Neural cell (in vitro differentiated cells): ENCODE measurements around the gene COLEC12. TPM values are rescaled to one million over a fixed set of nuclear protein-coding genes. Genes with fewer than 3 reads are reported as not detected.

Source experiments
- H2AFZ ChIP-seq: fragments of 200-600, 300-800 bp; sonication (generic), shearing (Covaris generic); 2 replicates; pipeline ENCODE4 v1.6.0; 2014; ENCODE audit warnings: low read depth, mild to moderate bottlenecking, antibody characterized with exemption, low read length, moderate library complexity
- H3F3A ChIP-seq: fragments of 200-600 bp; shearing (Covaris generic); 2 replicates; pipeline ENCODE4 v1.6.1; 2016; ENCODE audit warnings: mild to moderate bottlenecking, moderate library complexity, mixed read lengths, antibody characterized with exemption, low read length; ENCODE audit not compliant: insufficient read depth, poor library complexity, severe bottlenecking
- H3K27ac ChIP-seq: fragments of 200-600, 300-800 bp; sonication (generic), shearing (Covaris generic); 2 replicates; pipeline ENCODE4 v1.5.1; 2014; ENCODE audit warnings: mild to moderate bottlenecking, low read length, moderate library complexity
- H3K27me3 ChIP-seq: fragments of 300-800, 200-600 bp; sonication (generic), shearing (Covaris generic); 2 replicates; pipeline ENCODE4 v1.6.0; 2014; ENCODE audit warnings: mild to moderate bottlenecking, low read depth, low read length, moderate library complexity; ENCODE audit not compliant: insufficient read depth
- H3K36me3 ChIP-seq: fragments of 300-800, 200-600 bp; sonication (generic), shearing (Covaris generic); 2 replicates; pipeline ENCODE4 v1.5.1; 2014; ENCODE audit warnings: mild to moderate bottlenecking, antibody characterized with exemption, low read length, moderate library complexity; ENCODE audit not compliant: insufficient read depth
- H3K4me2 ChIP-seq: fragments of 300-800, 200-600 bp; sonication (generic), shearing (Covaris generic); 2 replicates; pipeline ENCODE4 v1.6.0; 2014; ENCODE audit warnings: mild to moderate bottlenecking, low read length
- H3K4me3 ChIP-seq: fragments of 300-800, 200-600 bp; sonication (generic), shearing (Covaris generic); 2 replicates; pipeline ENCODE4 v1.5.1; 2014; ENCODE audit warnings: mild to moderate bottlenecking, low read length, moderate library complexity
- H3K79me2 ChIP-seq: fragments of 200-600 bp; shearing (Covaris generic); replicated peaks from 2 replicates; pipeline ENCODE4 v1.6.0; 2014; ENCODE audit warnings: mild to moderate bottlenecking, low read length, moderate library complexity; ENCODE audit not compliant: insufficient read depth
- H3K9ac ChIP-seq: fragments of 300-800, 200-600 bp; sonication (generic), shearing (Covaris generic); 2 replicates; pipeline ENCODE4 v1.6.1; 2016; ENCODE audit warnings: mild to moderate bottlenecking, low read length, mixed read lengths
- H3K9me2 ChIP-seq: fragments of 200-600 bp; shearing (Covaris generic); 2 replicates; pipeline ENCODE4 v1.6.1; 2016; ENCODE audit warnings: mild to moderate bottlenecking, low read length, mixed read lengths; ENCODE audit not compliant: insufficient read depth
- H3K9me3 ChIP-seq: fragments of 200-600, 300-800 bp; sonication (generic), shearing (Covaris generic); 2 replicates; pipeline ENCODE4 v1.6.1; 2016; ENCODE audit warnings: mild to moderate bottlenecking, mixed run types, low read length, moderate library complexity, mixed read lengths
- H4K20me1 ChIP-seq: fragments of 200-600 bp; shearing (Covaris generic); 2 replicates; pipeline ENCODE4 v1.6.1; 2016; ENCODE audit warnings: mild to moderate bottlenecking, mixed run types; ENCODE audit not compliant: insufficient read depth
- EP300 ChIP-seq: fragments of 450-650 bp; conservative IDR thresholded peaks from 2 replicates; pipeline ENCODE4 v1.6.1; 2014; ENCODE audit warnings: antibody characterized with exemption, mild to moderate bottlenecking, moderate library complexity; ENCODE audit not compliant: poor library complexity, severe bottlenecking
- EZH2 ChIP-seq: fragments of 200-600, 300-800 bp; shearing (Covaris generic), sonication (generic); IDR thresholded peaks from 2 replicates; pipeline ENCODE4 v1.6.1; 2014; ENCODE audit warnings: antibody characterized with exemption, low read length, borderline replicate concordance, mild to moderate bottlenecking; ENCODE audit not compliant: insufficient read depth, poor library complexity, severe bottlenecking
- MXI1 ChIP-seq: fragments of 450-650 bp; conservative IDR thresholded peaks from 2 replicates; pipeline ENCODE4 v1.6.1; 2014; ENCODE audit warnings: antibody characterized with exemption, mild to moderate bottlenecking; ENCODE audit not compliant: poor library complexity, severe bottlenecking
- POLR2AphosphoS5 ChIP-seq: IDR thresholded peaks from 2 replicates; pipeline ENCODE4 v1.6.1; 2012
- RAD21 ChIP-seq: fragments of 450-650 bp; conservative IDR thresholded peaks from 2 replicates; pipeline ENCODE4 v1.6.1; 2014; ENCODE audit warnings: antibody characterized with exemption, mild to moderate bottlenecking, moderate library complexity
- SMC3 ChIP-seq: fragments of 450-650 bp; conservative IDR thresholded peaks from 2 replicates; pipeline ENCODE4 v1.6.1; 2014; ENCODE audit warnings: antibody characterized with exemption, mild to moderate bottlenecking, moderate library complexity; ENCODE audit not compliant: poor library complexity
- TAF1 ChIP-seq: IDR thresholded peaks from 2 replicates; pipeline ENCODE4 v1.6.1; 2012; ENCODE audit warnings: low read depth
- polyA plus RNA-seq: library from polyadenylated mRNA; depleted of rRNA; stranded (reverse); fragments of >200 nt; gene quantifications from 2 replicates; pipeline ENCODE4 v1.2.3, GENCODE V29; 2014
- TF ChIP-seq, protein P1 (sequence below): IDR thresholded peaks from 2 replicates; pipeline ENCODE4 v1.6.1; 2012; ENCODE audit warnings: borderline replicate concordance
- TF ChIP-seq, protein P2 (sequence below): fragments of 450-650 bp; IDR thresholded peaks from 2 replicates; pipeline ENCODE4 v1.5.1; 2014; ENCODE audit warnings: antibody characterized with exemption, mild to moderate bottlenecking, moderate library complexity; ENCODE audit not compliant: poor library complexity, severe bottlenecking

The COLEC12 gene
- polyA plus RNA-seq, 1 donor from 2014 or later: 0.42 TPM

DNA sequence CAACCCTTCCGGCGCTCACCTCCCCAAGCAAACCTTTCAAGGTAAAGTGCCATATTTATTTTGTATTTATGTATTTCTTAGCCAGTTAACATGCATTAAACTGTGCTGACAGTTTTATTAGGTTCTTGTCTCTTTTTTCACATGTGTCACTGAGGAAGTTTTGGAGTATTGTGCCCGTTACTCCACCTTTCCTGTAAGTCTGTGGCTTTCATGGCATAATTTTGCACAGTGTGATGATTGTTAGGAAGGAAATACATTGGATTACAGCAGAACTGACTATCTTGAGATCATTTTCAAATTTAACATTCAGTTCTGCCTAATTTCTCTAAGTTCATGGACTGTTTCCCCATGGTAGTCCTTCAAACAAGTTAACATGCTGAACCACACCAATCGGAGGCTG is 67.7 kb downstream of the COLEC12 start:
- Histone ChIP-seq H2AFZ (no peak overlapping the region), H3K4me2 (no peak overlapping the region)
- TF ChIP-seq RAD21 (no peak), EP300 (no peak), POLR2AphosphoS5 (no peak), TAF1 (no peak), MXI1 (no peak), EZH2 (no peak), SMC3 (no peak)
- TF ChIP-seq, protein P1, sequence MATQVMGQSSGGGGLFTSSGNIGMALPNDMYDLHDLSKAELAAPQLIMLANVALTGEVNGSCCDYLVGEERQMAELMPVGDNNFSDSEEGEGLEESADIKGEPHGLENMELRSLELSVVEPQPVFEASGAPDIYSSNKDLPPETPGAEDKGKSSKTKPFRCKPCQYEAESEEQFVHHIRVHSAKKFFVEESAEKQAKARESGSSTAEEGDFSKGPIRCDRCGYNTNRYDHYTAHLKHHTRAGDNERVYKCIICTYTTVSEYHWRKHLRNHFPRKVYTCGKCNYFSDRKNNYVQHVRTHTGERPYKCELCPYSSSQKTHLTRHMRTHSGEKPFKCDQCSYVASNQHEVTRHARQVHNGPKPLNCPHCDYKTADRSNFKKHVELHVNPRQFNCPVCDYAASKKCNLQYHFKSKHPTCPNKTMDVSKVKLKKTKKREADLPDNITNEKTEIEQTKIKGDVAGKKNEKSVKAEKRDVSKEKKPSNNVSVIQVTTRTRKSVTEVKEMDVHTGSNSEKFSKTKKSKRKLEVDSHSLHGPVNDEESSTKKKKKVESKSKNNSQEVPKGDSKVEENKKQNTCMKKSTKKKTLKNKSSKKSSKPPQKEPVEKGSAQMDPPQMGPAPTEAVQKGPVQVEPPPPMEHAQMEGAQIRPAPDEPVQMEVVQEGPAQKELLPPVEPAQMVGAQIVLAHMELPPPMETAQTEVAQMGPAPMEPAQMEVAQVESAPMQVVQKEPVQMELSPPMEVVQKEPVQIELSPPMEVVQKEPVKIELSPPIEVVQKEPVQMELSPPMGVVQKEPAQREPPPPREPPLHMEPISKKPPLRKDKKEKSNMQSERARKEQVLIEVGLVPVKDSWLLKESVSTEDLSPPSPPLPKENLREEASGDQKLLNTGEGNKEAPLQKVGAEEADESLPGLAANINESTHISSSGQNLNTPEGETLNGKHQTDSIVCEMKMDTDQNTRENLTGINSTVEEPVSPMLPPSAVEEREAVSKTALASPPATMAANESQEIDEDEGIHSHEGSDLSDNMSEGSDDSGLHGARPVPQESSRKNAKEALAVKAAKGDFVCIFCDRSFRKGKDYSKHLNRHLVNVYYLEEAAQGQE: no peak
- TF ChIP-seq, protein P2, sequence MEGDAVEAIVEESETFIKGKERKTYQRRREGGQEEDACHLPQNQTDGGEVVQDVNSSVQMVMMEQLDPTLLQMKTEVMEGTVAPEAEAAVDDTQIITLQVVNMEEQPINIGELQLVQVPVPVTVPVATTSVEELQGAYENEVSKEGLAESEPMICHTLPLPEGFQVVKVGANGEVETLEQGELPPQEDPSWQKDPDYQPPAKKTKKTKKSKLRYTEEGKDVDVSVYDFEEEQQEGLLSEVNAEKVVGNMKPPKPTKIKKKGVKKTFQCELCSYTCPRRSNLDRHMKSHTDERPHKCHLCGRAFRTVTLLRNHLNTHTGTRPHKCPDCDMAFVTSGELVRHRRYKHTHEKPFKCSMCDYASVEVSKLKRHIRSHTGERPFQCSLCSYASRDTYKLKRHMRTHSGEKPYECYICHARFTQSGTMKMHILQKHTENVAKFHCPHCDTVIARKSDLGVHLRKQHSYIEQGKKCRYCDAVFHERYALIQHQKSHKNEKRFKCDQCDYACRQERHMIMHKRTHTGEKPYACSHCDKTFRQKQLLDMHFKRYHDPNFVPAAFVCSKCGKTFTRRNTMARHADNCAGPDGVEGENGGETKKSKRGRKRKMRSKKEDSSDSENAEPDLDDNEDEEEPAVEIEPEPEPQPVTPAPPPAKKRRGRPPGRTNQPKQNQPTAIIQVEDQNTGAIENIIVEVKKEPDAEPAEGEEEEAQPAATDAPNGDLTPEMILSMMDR: no peak

DNA sequence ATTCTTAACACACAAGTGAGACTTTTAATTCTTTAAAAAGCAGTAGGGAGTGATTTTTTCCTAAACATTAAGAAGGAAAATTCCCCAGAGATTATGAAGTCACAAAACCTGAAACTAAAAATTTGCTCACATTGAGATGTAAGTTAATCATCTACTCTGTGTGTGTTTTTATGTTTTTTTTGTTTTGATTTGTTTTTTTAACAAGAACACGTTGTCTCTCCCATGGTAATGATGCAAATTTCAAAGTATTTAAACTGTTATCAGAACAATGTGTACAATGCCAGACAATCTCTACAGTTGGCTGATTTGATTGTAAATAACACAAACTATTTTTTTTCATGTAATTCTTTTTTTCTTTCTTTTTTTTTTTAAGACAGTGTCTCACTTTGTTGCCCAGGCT is 71.5 kb downstream of the COLEC12 start:
- Histone ChIP-seq H4K20me1 (no peaks in the 10 kb centered on the region), H3K9me3 (no peaks in the 10 kb centered on the region), H3K79me2 (no peaks in the 10 kb centered on the region), H3K9ac (no peak overlapping the region), H3K4me3 (no peak overlapping the region), H3K4me2 (no peak overlapping the region), H3K36me3 (no peaks in the 10 kb centered on the region), H3K9me2 (no peaks in the 10 kb centered on the region), H3F3A (no peaks in the 10 kb centered on the region), H2AFZ (no peak overlapping the region), H3K27me3 (no peaks in the 10 kb centered on the region), H3K27ac (no peak overlapping the region)
- TF ChIP-seq SMC3 (no peak), MXI1 (no peak), EZH2 (no peak), TAF1 (no peak), EP300 (no peak), POLR2AphosphoS5 (no peak), RAD21 (no peak)
- TF ChIP-seq, protein P2: no peak
- TF ChIP-seq, protein P1: no peak

More for the DNA sequence above, 67.7 kb downstream of the COLEC12 start:
- Histone ChIP-seq H3K9me3 (no peaks in the 10 kb centered on the region), H3K79me2 (no peaks in the 10 kb centered on the region), H3K9ac (no peak overlapping the region), H3K4me3 (no peak overlapping the region), H3K9me2 (no peaks in the 10 kb centered on the region), H3K36me3 (no peaks in the 10 kb centered on the region), H3K27me3 (no peaks in the 10 kb centered on the region), H4K20me1 (no peaks in the 10 kb centered on the region), H3F3A (no peaks in the 10 kb centered on the region), H3K27ac (no peak overlapping the region)
